ENCODE data around the gene HIP1. TPM values are rescaled to one million over a fixed set of nuclear protein-coding genes. Genes with fewer than 3 reads are reported as not detected.

Gene HIP1
- total RNA-seq, 4 donors from 2014 or later: 12.6 to 43.3 (median 31.1) TPM

DNA sequence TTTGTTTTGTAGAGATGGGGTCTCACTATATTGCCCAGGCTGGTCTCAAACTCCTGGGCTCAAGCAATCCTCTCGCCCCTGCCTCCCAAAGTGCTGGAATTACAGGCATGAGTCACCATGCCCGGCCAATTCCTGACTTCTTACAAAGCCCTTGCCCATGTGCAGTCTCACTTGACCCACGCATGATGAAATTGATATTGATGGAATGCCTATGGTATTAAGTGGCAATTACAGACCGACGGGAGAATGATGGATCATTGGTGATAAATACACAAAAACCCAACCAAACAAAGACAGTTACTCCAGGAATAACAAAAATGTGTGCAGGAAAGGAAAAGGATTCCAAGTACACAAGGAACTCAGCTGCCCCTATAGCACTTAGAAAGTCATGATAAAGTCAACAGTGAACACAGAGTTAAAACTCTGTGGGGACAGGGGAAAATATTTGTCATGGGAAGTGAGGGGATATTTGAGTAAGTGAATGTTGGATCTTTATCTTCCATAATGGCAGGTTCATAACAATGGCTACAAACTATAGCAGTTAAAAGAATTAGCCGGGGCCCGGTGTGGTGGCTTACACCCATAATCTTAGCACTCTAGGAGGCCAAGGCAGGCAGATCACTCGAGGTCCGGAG lies 21.6 kb downstream of the HIP1 start:
- TF ChIP-seq, protein P1, sequence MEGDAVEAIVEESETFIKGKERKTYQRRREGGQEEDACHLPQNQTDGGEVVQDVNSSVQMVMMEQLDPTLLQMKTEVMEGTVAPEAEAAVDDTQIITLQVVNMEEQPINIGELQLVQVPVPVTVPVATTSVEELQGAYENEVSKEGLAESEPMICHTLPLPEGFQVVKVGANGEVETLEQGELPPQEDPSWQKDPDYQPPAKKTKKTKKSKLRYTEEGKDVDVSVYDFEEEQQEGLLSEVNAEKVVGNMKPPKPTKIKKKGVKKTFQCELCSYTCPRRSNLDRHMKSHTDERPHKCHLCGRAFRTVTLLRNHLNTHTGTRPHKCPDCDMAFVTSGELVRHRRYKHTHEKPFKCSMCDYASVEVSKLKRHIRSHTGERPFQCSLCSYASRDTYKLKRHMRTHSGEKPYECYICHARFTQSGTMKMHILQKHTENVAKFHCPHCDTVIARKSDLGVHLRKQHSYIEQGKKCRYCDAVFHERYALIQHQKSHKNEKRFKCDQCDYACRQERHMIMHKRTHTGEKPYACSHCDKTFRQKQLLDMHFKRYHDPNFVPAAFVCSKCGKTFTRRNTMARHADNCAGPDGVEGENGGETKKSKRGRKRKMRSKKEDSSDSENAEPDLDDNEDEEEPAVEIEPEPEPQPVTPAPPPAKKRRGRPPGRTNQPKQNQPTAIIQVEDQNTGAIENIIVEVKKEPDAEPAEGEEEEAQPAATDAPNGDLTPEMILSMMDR (IDR thresholded peaks at IDR 0.05; ENCODE audit: low read depth): no peak

DNA sequence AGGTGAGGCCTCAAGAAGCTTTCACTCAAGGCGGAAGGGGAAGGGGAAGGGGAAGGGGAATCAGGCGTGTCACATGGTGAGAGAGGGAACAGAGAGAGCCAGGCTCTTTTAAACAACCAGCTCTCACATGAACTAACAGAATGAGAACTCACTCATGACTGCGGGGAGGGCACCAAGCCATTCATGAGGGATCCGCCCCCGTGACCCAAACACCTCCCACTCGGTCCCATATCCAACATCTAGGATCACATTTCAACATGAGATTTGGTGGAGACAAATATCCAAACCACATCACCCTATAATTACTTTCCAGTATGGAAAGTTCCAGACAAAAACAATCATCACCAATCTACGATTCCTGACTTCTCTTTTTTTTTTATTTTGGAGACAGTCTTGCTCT lies 22.9 kb downstream of the HIP1 start:
- TF ChIP-seq, protein P1 (IDR thresholded peaks at IDR 0.05; ENCODE audit: low read depth): no peak

DNA sequence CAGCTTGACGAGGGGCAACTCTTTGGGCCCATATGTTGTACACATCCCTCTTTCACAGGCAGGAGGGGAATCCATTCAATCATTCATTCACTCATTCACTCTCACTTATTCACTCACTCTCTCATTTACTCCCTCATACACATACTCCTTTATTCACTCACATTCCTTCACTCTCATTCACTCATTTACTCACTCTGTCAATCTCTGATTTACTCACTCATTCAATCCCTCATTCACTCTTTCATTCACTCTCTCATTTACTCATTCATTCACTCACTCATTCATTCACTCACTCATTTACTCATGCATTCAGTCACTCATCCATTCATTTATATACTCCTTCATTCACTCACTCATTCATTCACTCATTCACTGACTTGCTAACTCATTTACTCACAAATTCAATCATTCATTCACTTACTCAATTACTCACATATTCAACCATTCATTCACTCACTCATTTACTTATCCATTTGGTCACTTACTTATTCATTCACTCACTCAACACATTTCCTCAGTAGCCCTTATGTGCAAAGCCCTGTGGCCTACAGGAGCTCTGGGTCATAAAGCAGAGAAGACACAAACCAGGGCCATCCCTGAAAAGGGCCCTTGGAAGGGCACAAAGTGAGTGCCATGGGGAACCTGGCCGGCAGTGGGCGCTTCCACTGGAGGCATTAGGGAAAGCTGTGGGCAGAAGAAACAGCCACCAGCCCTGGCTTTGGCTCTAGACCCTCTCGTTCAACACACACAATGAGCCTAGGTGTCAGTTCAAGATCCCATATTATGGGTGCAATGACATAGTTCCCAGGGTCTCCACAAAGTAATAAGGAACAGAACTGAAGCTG lies 26.0 kb downstream of the HIP1 start:
- TF ChIP-seq, protein P1 (IDR thresholded peaks at IDR 0.05; ENCODE audit: low read depth): no peak

DNA sequence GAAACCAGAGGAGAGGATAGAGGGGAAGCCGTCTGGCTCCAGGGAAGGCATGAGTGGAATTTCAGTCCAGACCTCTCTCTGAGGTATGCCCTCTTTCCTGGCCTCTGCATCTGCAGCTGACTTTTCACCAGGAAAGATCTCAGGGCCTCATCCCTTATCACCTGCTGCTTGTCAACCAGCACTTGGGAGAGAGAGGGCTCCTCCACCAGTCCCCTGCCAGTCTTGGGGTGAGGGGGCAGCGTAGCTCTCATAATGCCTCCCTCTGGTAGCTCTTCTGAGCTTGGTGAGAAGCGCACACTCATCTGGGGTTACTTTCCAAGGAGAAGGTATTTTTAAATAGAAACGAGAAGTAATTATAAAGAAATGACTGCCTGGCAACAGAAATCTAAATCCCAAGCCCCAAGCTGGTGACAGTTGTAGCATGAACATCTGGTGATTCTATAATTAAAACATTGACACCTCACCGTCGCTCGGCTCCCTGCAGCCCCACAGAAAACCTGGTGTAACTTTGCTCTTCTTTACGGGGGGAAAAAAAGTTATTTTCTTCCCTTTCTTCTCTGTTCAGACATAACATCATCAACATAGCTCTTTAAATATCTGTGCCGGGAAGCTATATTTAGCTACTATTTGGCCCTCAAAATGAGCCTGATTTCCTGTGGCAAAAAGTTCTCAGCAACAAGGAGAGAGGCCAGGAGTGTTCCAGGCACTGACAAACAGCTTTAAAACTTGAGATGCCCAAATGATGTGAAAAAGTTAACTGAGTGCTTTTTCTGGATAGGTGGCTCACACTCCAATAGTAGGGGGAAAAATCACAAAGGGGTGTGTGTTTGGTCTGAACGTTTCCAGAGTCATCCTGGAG lies 26.9 kb downstream of the HIP1 start:
- TF ChIP-seq, protein P1 (IDR thresholded peaks at IDR 0.05; ENCODE audit: low read depth): no peak

DNA sequence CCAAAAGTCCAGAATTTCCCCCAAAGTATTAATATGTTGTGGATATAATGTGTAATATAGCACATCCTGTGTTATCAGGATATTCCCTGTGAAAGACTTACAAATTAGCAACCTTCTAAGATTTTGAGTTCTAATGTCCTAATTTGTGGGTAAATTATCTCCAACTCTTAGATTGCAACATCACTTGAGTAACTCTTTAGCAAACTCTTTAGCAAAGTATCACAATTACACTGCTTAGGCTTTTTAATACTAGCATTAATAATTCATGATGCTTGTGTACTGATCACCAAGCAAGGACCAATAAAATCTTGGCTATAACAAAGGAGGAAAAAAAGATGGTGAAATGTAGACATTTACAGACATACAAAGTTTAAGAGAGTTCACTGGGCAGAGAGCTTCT lies 27.7 kb downstream of the HIP1 start:
- TF ChIP-seq, protein P1 (IDR thresholded peaks at IDR 0.05; ENCODE audit: low read depth): no peak

DNA sequence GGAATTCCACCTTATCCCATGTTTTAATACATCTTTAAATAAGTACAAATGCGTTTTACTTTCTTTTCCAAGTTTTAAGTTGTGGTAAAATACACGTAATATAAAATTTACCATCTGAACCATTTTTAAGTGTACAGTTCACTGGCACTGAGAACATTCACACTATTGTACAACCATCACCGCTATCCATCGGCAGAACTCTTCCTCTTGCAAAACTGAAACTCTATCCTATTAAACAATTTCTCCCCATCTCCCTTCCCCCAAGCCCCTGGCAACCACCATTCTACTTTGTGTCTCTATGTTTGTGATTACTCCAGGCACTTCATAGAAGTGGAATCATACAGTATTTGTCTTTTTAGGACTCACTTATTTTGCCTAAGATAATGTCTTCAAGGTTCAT lies 33.8 kb downstream of the HIP1 start:
- TF ChIP-seq, protein P1 (IDR thresholded peaks at IDR 0.05; ENCODE audit: low read depth): no peak

DNA sequence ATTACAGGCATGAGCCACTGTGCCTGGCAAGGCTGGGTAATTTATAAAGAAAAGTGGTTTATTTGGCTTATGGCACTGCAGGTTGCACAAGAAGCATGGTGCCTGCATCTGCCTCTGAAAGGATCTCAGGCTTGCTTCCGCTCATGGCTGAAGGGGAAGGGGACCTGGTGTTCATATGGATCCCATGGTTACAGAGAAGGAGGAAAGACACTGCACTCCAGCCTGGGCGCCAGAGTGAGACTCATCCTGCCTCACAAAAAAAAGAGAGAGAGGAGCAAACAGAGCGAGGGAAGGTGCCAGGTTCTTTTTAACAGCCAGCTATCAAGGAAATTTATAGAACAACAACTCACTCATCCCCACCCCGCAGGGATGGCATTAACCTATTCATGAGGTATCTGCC lies 36.2 kb downstream of the HIP1 start:
- TF ChIP-seq, protein P1 (IDR thresholded peaks at IDR 0.05; ENCODE audit: low read depth): no peak
